Endothelial cell of umbilical vein (primary cell): ENCODE data around the gene SLC11A1. TPM values are rescaled to one million over a fixed set of nuclear protein-coding genes. Genes with fewer than 3 reads are reported as not detected.

Experiments used
- BruUV-seq: library from RNA; stranded (reverse); fragments of 400-500 nt; replicated peaks from 2 replicates; lab custom pipeline; 2021; lab: Mats Ljungman, UMichigan
- CTCF ChIA-PET: fragments of 300-600, 350-600 bp; sonication (Branson Sonifier 250); formaldehyde crosslinking; loops from one replicate; lab custom pipeline; 2021; ENCODE audit warnings: antibody characterized with exemption, inconsistent platforms; lab: Charles Lee
- POLR2A ChIA-PET: fragments of 300-600, 350-600 bp; sonication (Branson Sonifier 250); formaldehyde crosslinking; loops from one replicate; lab custom pipeline; 2021; ENCODE audit warnings: antibody characterized with exemption, inconsistent platforms; lab: Charles Lee
- DNase-seq: peaks from one replicate; pipeline ENCODE4 v3.0.0-alpha.2; 2011; ENCODE audit warnings: low read depth, low spot score
- FAIRE-seq: peaks from 2 replicates; lab custom pipeline; 2011; peaks lifted over from hg19 to GRCh38; lab: Jason Lieb, UNC
- H2AFZ ChIP-seq: 2 replicates; pipeline ENCODE4 v1.6.0; 2012; ENCODE audit warnings: low read depth, low read length, control low read depth, inconsistent platforms
- H3K27ac ChIP-seq: 2 replicates; pipeline ENCODE4 v1.5.1; 2011; ENCODE audit warnings: low read depth, mild to moderate bottlenecking, control low read depth, low read length, moderate library complexity; ENCODE audit not compliant: insufficient read depth
- H3K27me3 ChIP-seq, 2 experiments: 2 replicates each; pipeline versions ENCODE4 v1.6.0 to v1.6.1; 2011; ENCODE audit warnings: low read length in 2 of 2, mixed read lengths in 1 of 2; ENCODE audit not compliant: control insufficient read depth in 2 of 2, insufficient read depth in 2 of 2
- H3K36me3 ChIP-seq, 2 experiments: 2 replicates in 1 of 2; 3 replicates in 1 of 2; pipeline ENCODE4 v1.5.1; 2011; ENCODE audit warnings: low read length in 2 of 2, mild to moderate bottlenecking in 1 of 2, moderate library complexity in 1 of 2; ENCODE audit not compliant: control insufficient read depth in 2 of 2, insufficient read depth in 2 of 2; ENCODE audit errors: extremely low read depth in 1 of 2
- H3K4me1 ChIP-seq: 3 replicates; pipeline ENCODE4 v1.5.1; 2011; ENCODE audit warnings: mild to moderate bottlenecking, low read length; ENCODE audit not compliant: control insufficient read depth, insufficient read depth; ENCODE audit errors: extremely low read depth
- H3K4me2 ChIP-seq: 2 replicates; pipeline ENCODE4 v1.6.1; 2011; ENCODE audit warnings: low read length, control low read depth, mixed read lengths; ENCODE audit not compliant: insufficient read depth
- H3K4me3 ChIP-seq, 3 experiments: fragments of 200-600 bp in 1 of 3; sonication (generic), shearing (Covaris generic) in 1 of 3; replicated peaks in 1 of 3; 2 replicates each; pipeline ENCODE4 v1.5.1; 2011 to 2016; ENCODE audit warnings: control low read depth in 3 of 3, low read length in 3 of 3, mild to moderate bottlenecking in 2 of 3, inconsistent platforms in 1 of 3, low read depth in 1 of 3, moderate library complexity in 1 of 3; ENCODE audit not compliant: insufficient read depth in 1 of 3
- H3K79me2 ChIP-seq: 2 replicates; pipeline ENCODE4 v1.6.0; 2012; ENCODE audit warnings: low read length, inconsistent platforms; ENCODE audit not compliant: control insufficient read depth, insufficient read depth
- H3K9ac ChIP-seq: replicated peaks from 2 replicates; pipeline ENCODE3; 2011; ENCODE audit warnings: low read length, control low read depth; ENCODE audit not compliant: insufficient read depth; ENCODE audit errors: extremely low read depth
- H3K9me1 ChIP-seq: replicated peaks from 3 replicates; pipeline ENCODE4 v1.6.0; 2011; ENCODE audit warnings: mild to moderate bottlenecking, low read length; ENCODE audit not compliant: control insufficient read depth, insufficient read depth; ENCODE audit errors: extremely low read depth
- H3K9me3 ChIP-seq: replicated peaks from 2 replicates; pipeline ENCODE4 v1.5.1; 2012; ENCODE audit warnings: low read length, inconsistent platforms; ENCODE audit not compliant: control insufficient read depth, insufficient read depth
- H4K20me1 ChIP-seq: replicated peaks from 2 replicates; pipeline ENCODE3; 2011; ENCODE audit warnings: mild to moderate bottlenecking, low read length; ENCODE audit not compliant: control insufficient read depth, insufficient read depth; ENCODE audit errors: extremely low read depth
- CTCF ChIP-seq, 2 donors: IDR thresholded peaks; 1 replicate in 1 of 2; 2 replicates in 1 of 2; pipeline ENCODE4 v1.5.1; 2011; ENCODE audit warnings: low read length in 2 of 2, mild to moderate bottlenecking in 2 of 2, moderate library complexity in 2 of 2, control low read depth in 1 of 2, inconsistent platforms in 1 of 2, low read depth in 1 of 2; ENCODE audit not compliant: insufficient read depth in 1 of 2; ENCODE audit errors: extremely low read depth in 1 of 2
- EZH2 ChIP-seq: IDR thresholded peaks from 2 replicates; pipeline ENCODE4 v1.6.1; 2012; ENCODE audit warnings: borderline replicate concordance, low read depth, mild to moderate bottlenecking, moderate library complexity, low read length, inconsistent platforms; ENCODE audit not compliant: severe bottlenecking
- FOS ChIP-seq: IDR thresholded peaks from 2 replicates; pipeline ENCODE4 v1.6.1; 2011; ENCODE audit warnings: mild to moderate bottlenecking, low read length, moderate library complexity, borderline replicate concordance; ENCODE audit not compliant: insufficient read depth
- GATA2 ChIP-seq: IDR thresholded peaks from 2 replicates; pipeline ENCODE4 v1.7.0; 2011; ENCODE audit warnings: low read depth, mild to moderate bottlenecking, moderate library complexity, mixed read lengths, low read length; ENCODE audit not compliant: insufficient read length, insufficient read depth
- JUN ChIP-seq: IDR thresholded peaks from 2 replicates; pipeline ENCODE4 v1.6.1; 2011; ENCODE audit warnings: borderline replicate concordance, low read depth; ENCODE audit not compliant: insufficient read length, insufficient read depth
- MYC ChIP-seq: IDR thresholded peaks from one replicate; pipeline ENCODE4 v1.6.1; 2011; ENCODE audit warnings: mild to moderate bottlenecking, low read depth, low read length
- POLR2A ChIP-seq: IDR thresholded peaks from 2 replicates; pipeline ENCODE4 v1.6.1; 2012; ENCODE audit warnings: low read depth, mild to moderate bottlenecking, control low read depth, low read length
- POLR2AphosphoS5 ChIP-seq: IDR thresholded peaks from 2 replicates; pipeline ENCODE4 v1.6.1; 2012; ENCODE audit warnings: low read depth, mild to moderate bottlenecking, control low read depth, low read length, moderate library complexity; ENCODE audit not compliant: insufficient read depth
- dilution Hi-C: fragments of 300-500 bp; cut with MboI; formaldehyde crosslinking; loops from one replicate; pipeline ENCODE4 v1.15.0; 2019; ENCODE audit warnings: low sequenced_read_pairs; ENCODE audit not compliant: extremely low pct_ligation_motif_present
- intact Hi-C: fragments of 100-400 bp; cut with micrococcal nuclease; formaldehyde crosslinking; loops from one replicate; pipeline ENCODE4 v1.10.0; 2022
- polyA plus RNA-seq, 4 experiments: library from polyadenylated mRNA; depleted of rRNA in 3 of 4; stranded (reverse) in 3 of 4; unstranded in 1 of 4; fragments of >200 nt; gene quantifications; 2 replicates each; pipeline versions ENCODE4 v1.2.1 to v1.2.3, GENCODE V29; 2011 to 2012; ENCODE audit warnings: missing spikeins in 1 of 4
- total RNA-seq: library from RNA; stranded (reverse); gene quantifications from 2 replicates; pipeline ENCODE4 v1.2.3, GENCODE V29; 2021
- TF ChIP-seq, protein P1 (sequence below): IDR thresholded peaks from 2 replicates; pipeline ENCODE4 v1.6.1; 2011; ENCODE audit not compliant: insufficient read depth, insufficient read length

The SLC11A1 gene
- total and polyA plus RNA-seq, 2 donors (not counting 3 experiments of a cell fraction or from before 2014, with no cell fraction given): 0.03 TPM; not detected in 1

GRCh38 chr2:218429911-218430692, 48.0 kb downstream of the SLC11A1 start:
- Histone ChIP-seq H3K36me3 (no peaks in the 10 kb centered on the region), H3K9me3 (no peaks in the 10 kb centered on the region), H3K27ac (no peak overlapping the region), H3K4me2 (no peak overlapping the region), H3K9me1 (no peaks in the 10 kb centered on the region), H3K27me3 (no peaks in the 10 kb centered on the region), H3K79me2 (no peaks in the 10 kb centered on the region), H3K9ac (no peak overlapping the region), H2AFZ (no peak overlapping the region), H3K4me3 (no peak overlapping the region), H3K4me1 (no peaks in the 10 kb centered on the region), H4K20me1 (no peaks in the 10 kb centered on the region)
- intact Hi-C loops: no loop called here
- no TSS peak for BruUV-seq
- FAIRE-seq (no peak), DNase-seq (no peak)
- TF ChIP-seq GATA2 (no peak), EZH2 (no peak), FOS (no peak), MYC (no peak), POLR2A (no peak), JUN (no peak), POLR2AphosphoS5 (no peak), CTCF (IDR thresholded peaks at IDR 0.05; ENCODE audit: extremely low read depth in 1 of 2, insufficient read depth in 1 of 2, low read depth in 1 of 2, low read length in 2 of 2) (no peak)
- TF ChIP-seq, protein P1, sequence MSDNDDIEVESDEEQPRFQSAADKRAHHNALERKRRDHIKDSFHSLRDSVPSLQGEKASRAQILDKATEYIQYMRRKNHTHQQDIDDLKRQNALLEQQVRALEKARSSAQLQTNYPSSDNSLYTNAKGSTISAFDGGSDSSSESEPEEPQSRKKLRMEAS: no peak
- ChIA-PET POLR2A (no interaction called here), CTCF (interaction anchor here (1.1 to 1.6 kb wide), 2 partner anchors 10 to 297 kb away, joined by 4 to 5 read pairs; no protein-coding TSS in a partner anchor)
- dilution Hi-C loops: no loop called here
